Measurements from ENCODE around the gene IL15.
"Not testable (repeated sequence)": the region's sequence is repeated elsewhere in the genome, so short reads cannot be mapped to it uniquely, and the experiment has no call there.

- not testable (repeated sequence) for TF ChIP-seq CTCF (conservative IDR thresholded peaks at IDR 0.05; ENCODE audit: low read depth in 2 of 2); EZH2phosphoT487 (IDR thresholded peaks at IDR 0.05; ENCODE audit: unreplicated experiment); EZH2 (IDR thresholded peaks at IDR 0.05; ENCODE audit: low read depth, unreplicated experiment); JUNB (IDR thresholded peaks at IDR 0.05; ENCODE audit: unreplicated experiment); ZNF114 (CRISPR knock-in tag; IDR thresholded peaks at IDR 0.05); STAT1 (IDR thresholded peaks at IDR 0.05; ENCODE audit: unreplicated experiment); POLR2AphosphoS5 (IDR thresholded peaks at IDR 0.05; ENCODE audit: low read depth); ETS1 (IDR thresholded peaks at IDR 0.05); ZNF331 (CRISPR knock-in tag; IDR thresholded peaks at IDR 0.05; ENCODE audit: low read depth)
Measured at GRCh38 chr4:141691247-141691646, 54.9 kb downstream of the IL15 start.
